ENCODE data around the gene GSC2. TPM values are rescaled to one million over a fixed set of nuclear protein-coding genes. Genes with fewer than 3 reads are reported as not detected.

Gene GSC2
- total RNA-seq, 6 experiments from 2014 or later, result not detected

DNA sequence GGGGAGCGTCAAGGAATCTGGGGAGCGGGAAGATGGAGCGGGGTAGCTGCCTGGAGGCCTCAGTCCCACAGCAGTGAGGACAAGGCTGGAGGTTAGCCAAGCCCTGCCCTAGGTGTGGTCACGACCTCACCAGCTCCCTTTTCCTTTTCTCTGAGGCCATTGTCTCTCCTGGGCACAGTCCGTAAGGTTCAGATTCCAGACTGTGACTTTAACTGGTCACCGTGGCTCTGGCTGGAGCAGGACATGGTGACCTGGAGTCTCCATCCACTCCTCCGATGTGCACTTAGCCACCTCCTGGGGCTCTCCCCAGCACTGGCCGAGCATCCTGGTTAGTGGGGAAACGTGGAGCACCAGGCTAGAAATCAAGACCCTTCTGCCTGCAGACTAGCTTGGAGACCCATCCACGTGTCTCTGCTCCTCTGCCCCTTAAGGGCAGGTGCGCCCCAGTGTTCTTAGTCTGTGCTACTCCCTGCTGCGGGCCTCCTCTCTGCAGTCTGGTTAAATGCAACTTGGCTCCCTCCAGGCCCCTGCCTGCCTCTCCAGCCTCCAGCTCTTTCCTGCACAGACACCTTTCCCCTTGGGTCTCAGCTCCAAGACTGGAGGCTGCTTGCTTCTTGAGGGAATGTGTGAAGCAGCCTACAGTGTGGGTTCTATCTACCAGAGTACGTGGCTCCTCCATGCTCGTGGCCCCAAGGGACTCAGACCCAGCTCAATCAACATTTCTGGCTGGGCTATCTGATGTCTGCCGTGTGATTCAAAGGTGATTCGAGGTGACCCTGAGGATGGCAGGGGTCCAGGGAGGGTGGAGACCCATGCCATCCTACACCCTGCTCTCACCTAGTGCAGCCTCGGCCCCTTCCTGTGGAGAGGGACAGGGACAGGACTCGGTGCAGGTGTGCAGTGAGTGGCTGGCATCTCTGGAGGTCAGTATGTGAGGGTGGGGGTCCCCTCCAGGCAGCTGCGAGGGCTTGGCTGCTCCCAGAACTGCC, 23.2 kb upstream of the GSC2 start:
- ATAC-seq, result no peak
- Histone ChIP-seq H3K4me3 (no peak overlapping the region), H3K9me3 (no peaks in the 10 kb centered on the region), H3K4me1 (peaks cover 0 to 66% (median 28%) of the 10 kb centered on the region in 4 donors), H3K27me3 (peaks cover 0 to 5% of the 10 kb centered on the region in 2 donors), H3K36me3 (no peaks in the 10 kb centered on the region), H3K27ac (peak overlapping the region in 1 of 3 donors; percentile 54)
- TF ChIP-seq POLR2A (IDR thresholded peaks at IDR 0.05) (no peak), CTCF (IDR thresholded peaks at IDR 0.05) (no peak)
- 10% methylated on average over 5 of the region's 19 CpGs for WGBS (ENCODE audit: insufficient coverage, low coverage, low lambda C conversion rate, missing lambda C conversion rate)
- intact Hi-C loops (cut with DNase I), result no loop called here
- no peak for DNase-seq

DNA sequence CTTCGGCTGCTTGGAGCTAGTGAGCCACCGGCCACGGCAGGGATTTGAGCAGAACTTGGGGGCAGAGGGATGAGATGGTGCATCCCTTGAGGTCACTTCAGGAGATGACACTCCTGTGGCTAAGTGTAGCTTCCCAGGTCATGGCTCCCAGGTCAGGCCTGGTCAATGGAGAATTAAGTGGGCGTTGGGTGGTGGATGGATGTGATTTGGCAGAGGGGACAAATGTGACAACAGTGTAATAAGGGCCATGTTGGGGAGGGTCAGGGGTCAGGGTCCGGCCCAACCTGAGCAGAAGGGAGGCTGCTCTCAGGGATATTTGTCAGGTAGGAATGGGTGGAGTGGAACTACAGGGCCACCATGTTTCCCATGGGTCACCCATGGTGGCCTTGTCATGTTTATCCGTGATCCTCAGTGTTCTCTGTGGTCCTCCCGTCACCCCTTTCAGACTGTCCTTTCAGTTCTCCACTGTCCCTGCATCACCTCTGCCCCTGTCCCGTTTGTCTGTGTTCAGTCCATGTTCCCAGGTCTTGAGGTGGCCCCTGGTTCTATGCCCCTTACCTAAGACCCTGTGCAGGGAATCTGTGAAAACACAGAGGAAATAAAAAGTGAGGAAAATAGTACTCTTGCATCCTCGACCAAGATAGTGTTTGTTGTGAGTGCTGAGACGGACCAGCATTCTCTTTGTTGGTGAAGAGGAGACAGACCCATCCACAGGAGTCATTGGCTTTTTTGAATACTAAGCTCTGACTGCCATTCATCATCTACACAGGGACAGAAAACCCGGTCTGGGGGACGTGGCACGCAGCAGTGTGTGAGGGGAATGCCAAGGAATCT, 22.3 kb upstream of the GSC2 start:
- ATAC-seq, result no peak

GRCh38 chr22:19169947-19170318, 19.8 kb upstream of the GSC2 start:
- ATAC-seq, result no peak
- H3K27me3 ChIP-seq, result peaks cover 0 to 5% of the 10 kb centered on the region in 2 donors
- no peak overlapping the region for H3K27ac ChIP-seq
- H3K36me3 ChIP-seq, result no peaks in the 10 kb centered on the region
- peaks cover 0 to 38% (median 10%) of the 10 kb centered on the region in 4 donors for H3K4me1 ChIP-seq
- no peak for TF ChIP-seq CTCF (IDR thresholded peaks at IDR 0.05)
- no peak for TF ChIP-seq POLR2A (IDR thresholded peaks at IDR 0.05)
- DNase-seq, result no peak
- 40% methylated on average over 1 of the region's 7 CpGs for WGBS (ENCODE audit: insufficient coverage, low coverage, low lambda C conversion rate, missing lambda C conversion rate)
- no peak overlapping the region for H3K4me3 ChIP-seq
- intact Hi-C loops (cut with DNase I), result no loop called here
- H3K9me3 ChIP-seq, result no peaks in the 10 kb centered on the region

More for the DNA sequence above, 22.3 kb upstream of the GSC2 start:
- Histone ChIP-seq H3K4me3 (peak overlapping the region; percentile 98 to 100 (median 100)), H3K4me1 (peaks cover 0 to 63% (median 27%) of the 10 kb centered on the region in 4 donors), H3K36me3 (no peaks in the 10 kb centered on the region), H3K9me3 (no peaks in the 10 kb centered on the region), H3K27me3 (peaks cover 0 to 5% of the 10 kb centered on the region in 2 donors), H3K27ac (peak overlapping the region in 2 of 3 donors; percentile 85 to 86)
- TF ChIP-seq POLR2A (IDR thresholded peaks at IDR 0.05) (no peak), CTCF (IDR thresholded peaks at IDR 0.05) (no peak)
- 52% methylated on average over 9 of the region's 13 CpGs for WGBS (ENCODE audit: insufficient coverage, low coverage, low lambda C conversion rate, missing lambda C conversion rate)
- intact Hi-C loops (cut with DNase I), result no loop called here
- DNase-seq, result no peak

GRCh38 chr22:19169002-19169946, 19.2 kb upstream of the GSC2 start:
- Histone ChIP-seq H3K27ac (no peak overlapping the region), H3K36me3 (no peaks in the 10 kb centered on the region), H3K4me1 (peaks cover 0 to 32% (median 7%) of the 10 kb centered on the region in 4 donors), H3K27me3 (peaks cover 0 to 5% of the 10 kb centered on the region in 2 donors), H3K9me3 (no peaks in the 10 kb centered on the region), H3K4me3 (peak overlapping the region in 1 of 3 donors; percentile 26)
- ATAC-seq (no peak), DNase-seq (peak in 1 of 3 donors; percentile 42)
- intact Hi-C loops (cut with DNase I), result no loop called here
- 6% methylated on average over 24 of the region's 58 CpGs for whole genome bisulfite sequencing (ENCODE audit: insufficient coverage, low coverage, low lambda C conversion rate, missing lambda C conversion rate)
- TF ChIP-seq CTCF (IDR thresholded peaks at IDR 0.05) (no peak), POLR2A (IDR thresholded peaks at IDR 0.05) (no peak)

Measured in right lobe of liver (tissue), 6 donors.